NCI-H526 (cell line): Measurements from ENCODE around the gene IGDCC3.
A peak's percentile ranks its signal among the peaks of the same experiment; 100 is the strongest.

Experiments
- DNase-seq, 2 experiments: peaks; one replicate each; lab custom pipeline; 2025; lab: John Stamatoyannopoulos, UW

Gene IGDCC3

DNA sequence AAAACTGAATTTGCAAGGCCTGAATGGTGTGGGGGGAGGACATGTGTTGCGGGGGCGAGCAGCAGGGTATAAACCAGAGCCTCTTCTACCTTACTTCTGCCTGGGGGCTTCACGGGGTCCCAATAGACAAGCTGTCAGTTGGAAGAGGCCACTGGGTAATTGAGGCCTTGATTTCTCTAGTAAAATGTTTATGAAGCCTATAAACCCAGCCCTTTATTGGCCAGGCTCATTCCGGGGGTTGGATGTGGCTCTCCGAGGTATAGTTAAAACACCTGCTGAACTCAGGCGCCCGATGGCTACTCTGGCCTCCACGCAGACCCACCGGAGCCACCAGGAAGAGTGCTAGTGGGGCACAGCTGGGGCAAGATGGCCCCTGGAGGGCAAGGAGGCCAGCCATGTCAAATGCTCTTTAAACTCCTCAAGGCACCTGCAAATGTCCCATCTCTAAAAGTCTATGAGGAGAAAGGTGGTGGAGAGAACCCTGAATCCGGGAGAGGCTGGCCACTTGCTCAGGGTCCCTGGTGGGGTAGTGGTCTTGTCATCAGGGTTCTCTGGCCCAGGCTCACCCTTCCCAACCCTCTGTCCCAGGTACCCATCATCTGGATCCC is 34.3 kb downstream of the IGDCC3 start:
- DNase-seq, result no peak

DNA sequence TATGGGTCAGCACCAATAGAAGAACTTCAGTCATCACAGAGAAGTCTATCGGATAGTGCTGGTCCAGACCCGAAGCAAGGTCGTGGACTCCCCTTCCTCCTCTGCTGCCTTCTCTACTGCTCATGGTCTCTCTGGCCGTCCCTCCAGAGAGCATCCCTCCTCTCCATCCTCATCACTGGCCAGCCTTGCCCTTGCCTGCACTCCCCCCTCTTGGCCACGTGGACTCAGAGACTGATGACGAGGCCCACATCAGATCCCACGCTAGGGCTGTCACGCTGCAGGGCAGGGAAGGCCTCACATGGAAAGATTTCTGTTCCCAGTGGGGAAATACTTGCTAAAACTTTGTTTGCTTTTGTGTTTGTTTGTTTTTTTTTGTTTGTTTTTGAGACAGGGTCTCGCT is 35.3 kb downstream of the IGDCC3 start:
- DNase-seq, result no peak

DNA sequence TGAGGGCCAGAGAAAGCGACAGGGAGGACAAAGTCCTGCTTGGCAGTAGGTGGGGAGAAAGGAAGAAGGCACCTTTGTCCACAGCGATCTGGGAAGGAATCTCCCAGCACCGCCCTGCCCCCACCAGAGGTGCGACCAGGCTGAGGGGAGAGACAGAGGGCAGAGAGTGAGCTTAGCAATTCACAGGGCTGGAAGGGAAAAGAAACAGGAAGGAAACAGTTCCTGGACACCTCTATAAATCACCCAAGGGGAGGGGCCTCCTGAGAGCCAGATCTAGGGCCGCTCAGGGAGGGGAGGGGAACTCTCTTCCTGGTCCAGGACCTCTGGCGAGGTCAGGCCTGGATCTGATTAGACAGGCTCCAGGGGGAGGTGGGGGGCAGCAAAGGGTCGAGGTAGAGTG is 37.9 kb downstream of the IGDCC3 start:
- no peak for DNase-seq

GRCh38 chr15:65339416-65339815 is 38.4 kb downstream of the IGDCC3 start:
- DNase-seq, result no peak

DNA sequence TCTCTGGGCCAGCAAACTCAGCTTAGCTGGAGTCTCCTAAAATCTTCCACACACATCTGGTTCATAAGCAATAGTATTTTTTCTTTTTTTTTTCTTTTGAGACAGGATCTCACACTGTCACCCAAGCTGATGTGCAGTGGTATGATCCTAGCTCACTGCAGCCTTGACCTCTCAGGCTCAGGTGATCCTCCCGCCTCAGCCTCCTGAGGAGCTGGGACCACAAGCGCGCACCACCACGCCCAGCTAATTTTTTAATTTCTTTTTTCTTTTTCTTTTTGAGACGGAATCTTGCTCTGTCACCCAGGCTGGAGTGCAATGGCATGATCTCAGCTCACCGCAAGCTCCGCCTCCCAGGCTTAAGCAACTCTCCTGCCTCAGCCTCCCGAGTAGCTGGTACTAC is 39.0 kb downstream of the IGDCC3 start:
- no peak for DNase-seq

GRCh38 chr15:65338366-65338765 is 39.4 kb downstream of the IGDCC3 start:
- peak; percentile 15 to 79 for DNase-seq

DNA sequence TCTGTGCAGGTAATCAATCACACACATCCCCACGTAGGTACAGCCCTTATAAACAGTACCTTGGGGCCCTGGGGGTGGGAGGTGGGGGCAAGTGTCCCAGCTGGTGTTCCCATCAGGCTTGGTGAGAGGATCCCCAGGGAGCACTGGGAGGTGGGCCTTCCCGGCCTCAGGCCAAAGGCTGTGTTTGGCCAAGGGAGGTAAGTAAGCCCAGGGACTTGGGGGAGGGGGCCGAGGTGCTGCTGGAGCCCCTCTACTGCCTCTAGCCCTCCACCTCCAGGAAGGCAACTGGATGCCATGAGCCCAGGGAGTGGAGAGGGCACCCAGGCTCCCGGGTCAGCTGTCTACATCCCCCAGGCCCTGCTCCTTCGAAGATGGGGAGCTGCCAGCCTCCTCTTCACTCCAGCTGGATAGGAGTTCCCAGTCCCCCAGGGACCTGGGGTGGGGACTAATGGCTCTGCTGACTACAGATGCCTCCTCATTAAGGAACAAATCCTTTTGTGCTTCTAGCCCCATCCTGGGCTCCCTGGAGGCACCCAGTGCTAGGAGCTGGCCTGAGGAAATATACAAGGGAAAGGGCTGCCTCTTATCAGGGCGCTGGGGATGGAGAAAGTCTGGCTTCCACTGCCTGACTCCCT is 40.2 kb downstream of the IGDCC3 start:
- DNase-seq, result peak; percentile 85 to 90

- peak; percentile 95 to 97 for DNase-seq
Observed at GRCh38 chr15:65336493-65337435, 41.0 kb downstream of the IGDCC3 start.

- no peak for DNase-seq
Observed at GRCh38 chr15:65335278-65336055, 42.3 kb downstream of the IGDCC3 start.

DNA sequence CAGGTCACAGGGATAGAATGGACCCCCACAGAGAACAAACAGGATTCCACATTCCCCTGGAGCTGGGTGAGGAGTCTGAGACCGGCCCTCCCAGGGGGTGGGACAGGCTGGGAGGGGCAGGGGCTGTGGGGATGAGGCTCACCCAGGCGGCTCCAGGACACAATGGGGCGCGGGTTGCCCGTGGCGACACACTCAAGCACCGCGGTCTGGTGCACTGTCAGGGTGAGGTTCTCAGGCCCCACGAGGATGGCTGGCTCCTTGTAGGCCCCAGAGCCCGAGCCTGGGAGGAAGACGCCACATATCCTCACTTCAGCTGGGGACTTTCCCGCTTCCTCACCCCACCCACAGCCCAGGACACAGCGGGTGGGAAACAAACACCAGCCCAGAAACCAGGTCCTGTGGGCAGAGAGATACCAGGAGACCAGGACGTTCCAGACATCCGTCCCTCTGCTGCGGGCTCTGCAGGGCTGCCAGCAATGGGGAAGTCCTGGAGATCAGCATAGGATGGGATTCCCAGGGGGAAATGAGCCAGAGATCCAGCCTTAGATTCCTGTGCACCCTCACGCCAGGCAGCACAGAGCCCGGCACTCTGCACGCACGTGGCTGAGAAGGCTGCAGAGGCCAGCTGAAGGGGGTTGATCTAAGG is 43.1 kb downstream of the IGDCC3 start:
- peak in 1 of 2 experiments; percentile 62 for DNase-seq

GRCh38 chr15:65333856-65334255 is 43.9 kb downstream of the IGDCC3 start:
- DNase-seq, result no peak

DNA sequence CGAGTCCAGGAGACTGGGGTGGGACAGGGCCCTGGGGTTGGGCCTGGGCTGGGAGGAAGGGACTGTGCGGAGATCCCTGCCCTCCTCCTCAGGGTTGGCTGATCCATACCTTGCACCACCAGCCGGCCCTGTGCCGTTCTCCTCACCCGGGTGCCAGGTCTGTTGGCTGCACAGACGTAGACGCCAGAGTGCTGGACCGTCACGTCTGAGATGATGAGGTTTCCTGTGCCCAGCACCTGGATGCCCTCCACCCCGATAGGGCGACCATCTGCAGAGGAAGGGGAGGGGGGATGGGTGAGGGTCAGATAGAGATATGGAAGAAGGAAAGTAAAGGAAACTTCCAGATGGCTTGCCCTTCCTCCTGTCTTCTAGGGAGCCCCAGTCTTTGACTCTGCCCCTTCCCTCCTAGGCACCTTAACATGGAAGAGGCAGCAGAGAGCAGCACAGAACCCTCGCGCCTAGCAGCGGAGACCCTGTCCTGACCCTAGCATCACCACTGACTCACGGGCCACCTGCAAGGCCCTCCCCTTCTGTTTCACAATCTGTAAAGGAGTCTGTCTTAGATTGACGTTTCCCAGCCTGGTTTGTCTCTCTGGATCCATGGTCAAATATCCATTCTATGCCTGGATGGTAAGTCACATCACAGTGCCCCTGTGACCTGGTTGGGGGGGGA is 44.5 kb downstream of the IGDCC3 start:
- no peak for DNase-seq

- DNase-seq, result no peak
Observed at GRCh38 chr15:65332391-65333147, 45.2 kb downstream of the IGDCC3 start.

GRCh38 chr15:65331811-65332210 is 46.0 kb downstream of the IGDCC3 start:
- no peak for DNase-seq

DNA sequence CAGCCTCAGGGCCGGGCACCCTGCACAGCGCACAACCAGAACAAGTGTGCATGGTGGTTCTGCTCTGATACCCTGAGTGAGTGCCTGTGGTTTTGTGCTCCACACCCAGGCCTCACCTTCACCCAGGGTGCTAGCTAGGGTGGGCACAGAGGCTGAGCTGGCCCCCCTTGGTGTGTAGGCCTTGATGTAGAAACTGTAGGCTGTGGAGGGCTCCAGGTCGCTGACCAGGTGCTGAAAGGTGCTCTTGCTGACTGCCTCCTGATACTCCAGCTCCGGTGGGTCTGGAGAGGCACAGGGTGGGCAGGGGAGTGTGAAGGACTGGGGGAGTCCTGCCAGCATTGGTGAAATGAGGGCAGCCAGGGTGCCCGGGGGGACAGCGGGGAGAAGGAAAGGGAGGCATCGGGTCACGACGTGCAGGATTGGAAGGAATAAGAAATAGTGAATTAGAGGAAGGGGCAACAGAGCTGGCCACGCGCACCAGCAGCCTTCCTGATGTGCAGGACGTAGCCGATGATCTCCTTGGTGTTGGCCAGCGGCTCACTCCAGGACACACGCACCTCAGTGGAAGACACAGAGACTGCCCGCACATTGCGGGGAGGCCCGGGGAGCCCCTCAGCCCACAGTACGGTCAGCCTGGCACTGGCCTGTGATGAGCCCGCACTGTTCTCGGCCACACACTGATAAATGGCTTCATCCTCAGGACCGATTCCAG is 46.7 kb downstream of the IGDCC3 start:
- DNase-seq, result no peak

DNA sequence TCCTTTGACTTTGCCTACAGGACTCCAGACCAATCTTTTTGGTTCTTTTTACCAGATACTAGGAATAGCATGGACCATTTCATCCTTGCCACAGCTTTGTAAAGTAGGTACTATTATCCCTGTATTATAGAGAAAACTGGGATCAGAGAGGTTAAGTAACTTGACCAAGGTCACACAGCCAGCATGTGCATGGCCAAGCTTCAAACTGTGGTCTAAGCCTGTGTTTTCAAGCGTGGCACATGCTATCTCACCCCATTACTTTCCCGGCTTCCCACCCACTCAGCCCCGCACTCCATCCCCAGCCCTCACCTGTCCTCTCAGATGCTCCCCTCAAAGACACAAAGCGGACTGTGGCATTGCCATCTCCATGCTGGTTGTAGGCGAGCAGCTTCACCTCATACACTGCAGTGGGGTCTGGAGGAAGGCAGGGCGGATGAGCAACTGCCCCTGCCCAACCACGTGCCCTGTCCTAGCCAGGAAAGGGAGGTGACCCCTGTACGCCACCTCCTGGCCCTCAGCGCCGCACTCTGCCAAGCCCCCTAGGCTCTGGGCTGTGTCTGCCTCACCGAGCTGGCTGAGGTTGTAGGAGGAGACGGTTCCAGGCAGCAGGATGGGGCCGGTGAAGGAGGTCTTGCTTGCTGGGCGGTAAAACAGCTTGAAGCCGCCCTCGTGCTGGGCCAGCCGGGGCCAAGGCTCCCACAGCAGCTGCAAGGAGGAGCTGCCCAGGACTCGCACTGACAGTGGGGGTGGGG is 47.6 kb downstream of the IGDCC3 start:
- DNase-seq, result no peak

- no peak for DNase-seq
Observed at GRCh38 chr15:65329288-65329983, 48.4 kb downstream of the IGDCC3 start.
